Breast epithelium (tissue), 4 donors: ENCODE measurements around the gene FARP2. TPM values are rescaled to one million over a fixed set of nuclear protein-coding genes. Genes with fewer than 3 reads are reported as not detected.
A peak's percentile ranks its signal among the peaks of the same experiment; 100 is the strongest.
"Not testable (repeated sequence)": the region's sequence is repeated elsewhere in the genome, so short reads cannot be mapped to it uniquely, and the experiment has no call there.

Experiments
- DNase-seq, 2 donors: peaks; one replicate each; pipeline ENCODE4 v3.0.0-alpha.2; 2019; ENCODE audit warnings: low spot score in 2 of 2
- H3K27ac ChIP-seq, 2 donors: fragments of 200-600 bp; sonication (generic) in 1 of 2; one replicate each; pipeline ENCODE4 v1.5.1; 2016 to 2019; ENCODE audit warnings: mild to moderate bottlenecking in 1 of 2
- H3K27me3 ChIP-seq, 2 donors: fragments of 200-600 bp; sonication (generic) in 1 of 2; one replicate each; pipeline versions ENCODE4 v1.5.1 to v1.6.0; 2017 to 2019; ENCODE audit warnings: control low read depth in 1 of 2, mild to moderate bottlenecking in 1 of 2
- H3K36me3 ChIP-seq: fragments of 200-600 bp; one replicate; pipeline ENCODE4 v1.5.1; 2019
- H3K4me1 ChIP-seq, 2 donors: fragments of 200-600 bp; sonication (generic); one replicate each; pipeline ENCODE4 v1.5.1; 2016 to 2019; ENCODE audit warnings: control low read depth in 1 of 2
- H3K4me3 ChIP-seq, 3 donors: fragments of 200-600 bp; sonication (generic); 1 replicate in 2 of 3; 2 replicates in 1 of 3; pipeline ENCODE4 v1.5.1; 2016 to 2019; ENCODE audit warnings: mild to moderate bottlenecking in 3 of 3, moderate library complexity in 2 of 3
- H3K9me3 ChIP-seq, 2 donors: fragments of 200-600 bp; sonication (generic) in 1 of 2; one replicate each; pipeline ENCODE4 v1.5.1; 2016 to 2019; ENCODE audit warnings: control low read depth in 1 of 2
- CTCF ChIP-seq, 3 donors: fragments of 450-650 bp; IDR thresholded peaks; one replicate each; pipeline ENCODE4 v1.5.1; 2016 to 2017; ENCODE audit warnings: antibody characterized with exemption in 3 of 3, mild to moderate bottlenecking in 3 of 3, moderate library complexity in 3 of 3
- POLR2A ChIP-seq: fragments of 450-650 bp; IDR thresholded peaks from one replicate; pipeline ENCODE4 v1.6.1; 2016; ENCODE audit warnings: antibody characterized with exemption, mild to moderate bottlenecking, moderate library complexity
- POLR2AphosphoS5 ChIP-seq, 3 donors: sonication (generic); formaldehyde crosslinking; IDR thresholded peaks; one replicate each; pipeline ENCODE4 v1.6.1; 2017; ENCODE audit warnings: antibody characterized with exemption in 3 of 3
- intact Hi-C: fragments of 100-400 bp; cut with DNase I; formaldehyde crosslinking; loops from one replicate; pipeline ENCODE4 v1.15.1; 2023; ENCODE audit warnings: low total_unique reads
- total RNA-seq, 3 donors: library from RNA; depleted of rRNA; stranded (reverse); fragments of >200 nt; gene quantifications; one replicate each; pipeline ENCODE4 v1.1.0, GENCODE V29; 2016

Gene FARP2
- total RNA-seq, 3 donors from 2014 or later: 34.4 to 43.3 (median 40.3) TPM

- Histone ChIP-seq H3K4me1 (no peaks in the 10 kb centered on the region), H3K36me3 (no peaks in the 10 kb centered on the region), H3K9me3 (no peaks in the 10 kb centered on the region), H3K4me3 (no peak overlapping the region), H3K27ac (no peak overlapping the region), H3K27me3 (no peaks in the 10 kb centered on the region)
- DNase-seq: no peak
- intact Hi-C loops: no loop called here
- TF ChIP-seq POLR2AphosphoS5 (IDR thresholded peaks at IDR 0.05): no peak
Measured at GRCh38 chr2:241389697-241390096, 33.6 kb downstream of the FARP2 start.

- no peak overlapping the region for H3K4me3 ChIP-seq
- peak overlapping the region in 1 of 2 donors; percentile 41 for H3K27ac ChIP-seq
- H3K36me3 ChIP-seq: no peaks in the 10 kb centered on the region
- DNase-seq: peak in 1 of 2 donors; percentile 32
- H3K27me3 ChIP-seq: no peaks in the 10 kb centered on the region
- TF ChIP-seq POLR2AphosphoS5 (IDR thresholded peaks at IDR 0.05) (no peak), CTCF (IDR thresholded peaks at IDR 0.05) (no peak), POLR2A (no peak)
- intact Hi-C loops: no loop called here
- no peaks in the 10 kb centered on the region for H3K4me1 ChIP-seq
- no peaks in the 10 kb centered on the region for H3K9me3 ChIP-seq
Measured at GRCh38 chr2:241390301-241391206, 34.5 kb downstream of the FARP2 start.

- Histone ChIP-seq H3K27ac (no peak overlapping the region), H3K4me1 (no peaks in the 10 kb centered on the region), H3K9me3 (no peaks in the 10 kb centered on the region), H3K4me3 (no peak overlapping the region), H3K27me3 (no peaks in the 10 kb centered on the region), H3K36me3 (no peaks in the 10 kb centered on the region)
- no peak for DNase-seq
- TF ChIP-seq CTCF (IDR thresholded peaks at IDR 0.05): no peak
- TF ChIP-seq POLR2A: no peak
- no peak for TF ChIP-seq POLR2AphosphoS5 (IDR thresholded peaks at IDR 0.05)
- intact Hi-C loops: no loop called here
Measured at GRCh38 chr2:241391892-241392665, 36.0 kb downstream of the FARP2 start.

GRCh38 chr2:241392753-241393152 is 36.7 kb downstream of the FARP2 start:
- H3K27ac ChIP-seq, H3K4me1 ChIP-seq, H3K36me3 ChIP-seq, H3K27me3 ChIP-seq, H3K9me3 ChIP-seq, intact Hi-C loops, H3K4me3 ChIP-seq, DNase-seq: not testable (repeated sequence)

- TF ChIP-seq POLR2AphosphoS5 (IDR thresholded peaks at IDR 0.05): no peak
- no peak for TF ChIP-seq POLR2A
- TF ChIP-seq CTCF (IDR thresholded peaks at IDR 0.05): no peak
- Histone ChIP-seq H3K4me3 (no peak overlapping the region), H3K9me3 (no peaks in the 10 kb centered on the region), H3K36me3 (no peaks in the 10 kb centered on the region), H3K4me1 (no peaks in the 10 kb centered on the region), H3K27me3 (no peaks in the 10 kb centered on the region), H3K27ac (no peak overlapping the region)
- intact Hi-C loops: no loop called here
- no peak for DNase-seq
Measured at GRCh38 chr2:241393524-241394196, 37.6 kb downstream of the FARP2 start.

- intact Hi-C loops, DNase-seq, H3K36me3 ChIP-seq, H3K4me1 ChIP-seq, H3K27ac ChIP-seq, H3K27me3 ChIP-seq, H3K4me3 ChIP-seq, H3K9me3 ChIP-seq: not testable (repeated sequence)
Measured at GRCh38 chr2:241396809-241397208, 40.7 kb downstream of the FARP2 start.
